Fibroblast of lung (primary cell): ENCODE data around the gene CH25H.

Experiments used
- EZH2 ChIP-seq: IDR thresholded peaks from 2 replicates; pipeline ENCODE4 v1.5.1; 2012; ENCODE audit warnings: low read length, control low read depth, mild to moderate bottlenecking; ENCODE audit errors: missing control alignments
- TF ChIP-seq, protein P1 (sequence below), 2 donors: IDR thresholded peaks in 1 of 2; conservative IDR thresholded peaks in 1 of 2; 1 replicate in 1 of 2; 2 replicates in 1 of 2; pipeline ENCODE4 v1.5.1; 2011 to 2012; ENCODE audit warnings: low read length in 2 of 2, control low read depth in 1 of 2, inconsistent platforms in 1 of 2, low read depth in 1 of 2, mild to moderate bottlenecking in 1 of 2

DNA sequence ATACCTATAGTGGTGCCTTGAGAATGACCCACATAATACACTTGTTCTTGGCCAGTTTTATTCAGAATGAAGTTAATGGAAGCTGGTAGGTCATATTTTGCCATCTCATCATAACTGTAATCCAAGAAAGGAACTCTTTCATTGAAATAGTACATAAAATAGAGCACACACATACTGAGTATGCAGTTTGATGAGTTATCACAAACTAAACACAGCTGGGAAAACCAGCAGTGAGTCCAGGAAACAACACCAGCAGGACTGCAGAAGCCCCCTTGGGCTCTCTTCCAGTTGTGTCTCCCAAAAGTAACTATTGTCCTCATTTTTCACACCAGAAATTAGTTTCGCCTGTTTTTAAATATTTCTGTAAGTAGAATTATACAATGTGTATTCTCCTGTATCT lies 19.8 kb upstream of the CH25H start:
- TF ChIP-seq, protein P1, sequence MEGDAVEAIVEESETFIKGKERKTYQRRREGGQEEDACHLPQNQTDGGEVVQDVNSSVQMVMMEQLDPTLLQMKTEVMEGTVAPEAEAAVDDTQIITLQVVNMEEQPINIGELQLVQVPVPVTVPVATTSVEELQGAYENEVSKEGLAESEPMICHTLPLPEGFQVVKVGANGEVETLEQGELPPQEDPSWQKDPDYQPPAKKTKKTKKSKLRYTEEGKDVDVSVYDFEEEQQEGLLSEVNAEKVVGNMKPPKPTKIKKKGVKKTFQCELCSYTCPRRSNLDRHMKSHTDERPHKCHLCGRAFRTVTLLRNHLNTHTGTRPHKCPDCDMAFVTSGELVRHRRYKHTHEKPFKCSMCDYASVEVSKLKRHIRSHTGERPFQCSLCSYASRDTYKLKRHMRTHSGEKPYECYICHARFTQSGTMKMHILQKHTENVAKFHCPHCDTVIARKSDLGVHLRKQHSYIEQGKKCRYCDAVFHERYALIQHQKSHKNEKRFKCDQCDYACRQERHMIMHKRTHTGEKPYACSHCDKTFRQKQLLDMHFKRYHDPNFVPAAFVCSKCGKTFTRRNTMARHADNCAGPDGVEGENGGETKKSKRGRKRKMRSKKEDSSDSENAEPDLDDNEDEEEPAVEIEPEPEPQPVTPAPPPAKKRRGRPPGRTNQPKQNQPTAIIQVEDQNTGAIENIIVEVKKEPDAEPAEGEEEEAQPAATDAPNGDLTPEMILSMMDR (conservative IDR thresholded peaks at IDR 0.05 in 1 of 2, IDR thresholded peaks at IDR 0.05 in 1 of 2; ENCODE audit: low read depth in 1 of 2, low read length in 2 of 2) = no peak
- no peak for TF ChIP-seq EZH2
